GM21529 (cell line): ENCODE results near the gene HERC2.
"Not testable (repeated sequence)": the region's sequence is repeated elsewhere in the genome, so short reads cannot be mapped to it uniquely, and the experiment has no call there.

Source experiments
- ATAC-seq: cut with Tn5 transposase; IDR thresholded peaks from one replicate; pipeline ENCODE4 v1.9.1; 2021; ENCODE audit not compliant: unreplicated experiment

Gene HERC2, protein sequence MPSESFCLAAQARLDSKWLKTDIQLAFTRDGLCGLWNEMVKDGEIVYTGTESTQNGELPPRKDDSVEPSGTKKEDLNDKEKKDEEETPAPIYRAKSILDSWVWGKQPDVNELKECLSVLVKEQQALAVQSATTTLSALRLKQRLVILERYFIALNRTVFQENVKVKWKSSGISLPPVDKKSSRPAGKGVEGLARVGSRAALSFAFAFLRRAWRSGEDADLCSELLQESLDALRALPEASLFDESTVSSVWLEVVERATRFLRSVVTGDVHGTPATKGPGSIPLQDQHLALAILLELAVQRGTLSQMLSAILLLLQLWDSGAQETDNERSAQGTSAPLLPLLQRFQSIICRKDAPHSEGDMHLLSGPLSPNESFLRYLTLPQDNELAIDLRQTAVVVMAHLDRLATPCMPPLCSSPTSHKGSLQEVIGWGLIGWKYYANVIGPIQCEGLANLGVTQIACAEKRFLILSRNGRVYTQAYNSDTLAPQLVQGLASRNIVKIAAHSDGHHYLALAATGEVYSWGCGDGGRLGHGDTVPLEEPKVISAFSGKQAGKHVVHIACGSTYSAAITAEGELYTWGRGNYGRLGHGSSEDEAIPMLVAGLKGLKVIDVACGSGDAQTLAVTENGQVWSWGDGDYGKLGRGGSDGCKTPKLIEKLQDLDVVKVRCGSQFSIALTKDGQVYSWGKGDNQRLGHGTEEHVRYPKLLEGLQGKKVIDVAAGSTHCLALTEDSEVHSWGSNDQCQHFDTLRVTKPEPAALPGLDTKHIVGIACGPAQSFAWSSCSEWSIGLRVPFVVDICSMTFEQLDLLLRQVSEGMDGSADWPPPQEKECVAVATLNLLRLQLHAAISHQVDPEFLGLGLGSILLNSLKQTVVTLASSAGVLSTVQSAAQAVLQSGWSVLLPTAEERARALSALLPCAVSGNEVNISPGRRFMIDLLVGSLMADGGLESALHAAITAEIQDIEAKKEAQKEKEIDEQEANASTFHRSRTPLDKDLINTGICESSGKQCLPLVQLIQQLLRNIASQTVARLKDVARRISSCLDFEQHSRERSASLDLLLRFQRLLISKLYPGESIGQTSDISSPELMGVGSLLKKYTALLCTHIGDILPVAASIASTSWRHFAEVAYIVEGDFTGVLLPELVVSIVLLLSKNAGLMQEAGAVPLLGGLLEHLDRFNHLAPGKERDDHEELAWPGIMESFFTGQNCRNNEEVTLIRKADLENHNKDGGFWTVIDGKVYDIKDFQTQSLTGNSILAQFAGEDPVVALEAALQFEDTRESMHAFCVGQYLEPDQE (N-terminal part only)

DNA sequence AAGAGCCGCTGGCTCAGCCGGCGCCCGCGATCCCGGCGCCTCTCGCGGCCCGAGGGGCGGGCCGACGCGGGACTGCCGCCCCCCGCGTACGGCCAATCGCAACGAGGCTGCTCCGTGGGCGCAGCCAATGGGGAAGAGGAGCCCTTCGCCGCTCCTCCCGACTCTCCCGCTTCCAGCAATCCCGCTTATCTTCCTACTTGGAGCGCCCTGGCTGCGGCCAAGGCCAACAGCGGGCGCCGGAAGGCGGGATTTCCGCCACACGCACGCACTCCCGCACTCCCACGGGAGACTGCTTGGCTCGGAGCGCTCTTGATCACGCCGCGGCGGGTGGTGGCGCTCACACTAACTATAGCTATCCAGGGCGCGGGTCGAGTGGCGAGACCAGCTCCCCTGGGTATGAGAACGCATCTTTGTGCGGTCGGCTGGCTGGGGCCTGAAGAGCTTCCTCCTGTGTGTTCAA lies at the start of gene HERC2:
Gene HERC2 (minus strand): TSS at position 51 of the 460 bp plus-strand sequence. CDS start 746 bp downstream, outside the sequence.
- not testable (repeated sequence) for ATAC-seq

DNA sequence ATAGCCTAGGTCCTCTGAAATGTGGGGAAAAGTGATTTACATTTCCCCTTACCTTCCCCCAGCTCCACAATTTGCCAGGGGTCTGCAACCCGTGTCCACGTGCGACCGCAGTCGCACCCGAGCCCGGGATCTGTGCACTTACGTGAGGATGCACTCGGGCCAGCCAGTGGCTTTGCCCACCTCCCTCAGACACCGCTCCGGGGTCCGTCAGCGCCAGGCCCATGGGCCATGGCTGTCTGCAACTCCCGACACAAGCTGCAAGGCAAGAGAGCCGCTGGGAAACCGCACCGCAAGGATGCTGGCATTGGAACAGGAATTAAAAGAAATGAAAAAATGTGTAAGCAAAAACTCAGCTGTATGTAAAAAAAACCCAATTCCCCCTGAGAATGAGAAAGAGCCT lies 43.5 kb upstream of the HERC2 start:
- ATAC-seq: not testable (repeated sequence)

DNA sequence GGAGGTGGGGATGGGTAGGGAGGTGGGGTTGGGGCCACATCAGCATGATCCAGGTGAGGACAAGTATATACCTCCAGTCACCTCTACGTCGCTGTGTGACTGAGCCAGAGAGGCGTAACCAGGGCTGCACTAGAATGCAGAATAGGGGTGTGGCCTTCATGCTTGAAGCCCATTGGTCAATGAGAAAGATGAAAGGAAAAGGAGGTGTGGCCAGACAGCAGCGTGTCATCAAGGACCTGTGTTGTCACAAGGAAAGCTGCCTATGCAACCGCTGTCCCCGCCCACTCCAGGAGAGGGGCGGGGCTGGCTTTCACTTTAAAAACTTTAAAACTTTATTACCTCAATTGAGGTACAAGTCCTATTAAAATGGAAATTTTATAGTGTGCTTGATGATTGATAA lies 36.0 kb upstream of the HERC2 start, which contains the start of gene GOLGA6L24:
Gene GOLGA6L24 (minus strand): TSS at position 101 of the 400 bp plus-strand sequence. CDS start 61 bp downstream, at position 40.
- not testable (repeated sequence) for ATAC-seq

DNA sequence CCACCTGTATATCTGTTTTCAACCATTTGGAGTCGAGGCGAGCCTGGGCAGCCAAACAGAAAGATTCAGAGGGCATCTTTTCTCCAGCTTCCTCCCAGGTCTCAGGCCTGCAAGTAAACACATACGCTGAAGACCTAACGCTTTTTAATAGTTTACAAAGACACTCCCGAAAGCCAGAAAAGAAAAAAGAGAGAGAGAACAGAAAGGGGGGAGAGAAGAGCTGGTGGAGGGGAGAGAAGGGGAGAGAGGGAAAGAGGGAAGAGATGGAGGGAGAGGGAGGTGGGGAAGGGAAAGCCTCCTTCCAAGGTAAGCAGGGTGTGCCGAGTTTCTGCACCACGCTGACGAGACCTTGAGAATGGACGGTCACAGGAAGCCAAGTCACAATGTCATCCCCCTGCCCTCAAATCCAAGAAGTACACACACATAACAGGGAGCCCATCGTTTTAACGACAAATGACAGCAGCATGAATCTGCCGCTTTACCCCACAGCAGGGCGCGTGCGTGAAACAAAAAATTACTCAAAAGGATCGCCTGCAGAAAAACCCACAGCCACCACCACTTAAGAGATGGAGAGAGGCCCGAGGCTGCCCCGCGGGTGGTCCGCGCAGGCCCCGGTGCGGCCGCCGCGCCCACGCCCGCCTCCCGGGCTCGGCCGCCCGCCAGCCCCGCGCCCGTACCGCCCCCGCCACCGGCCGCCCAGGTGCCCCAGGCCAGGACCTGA lies 461 bp downstream of the HERC2 start:
- not testable (repeated sequence) for ATAC-seq

DNA sequence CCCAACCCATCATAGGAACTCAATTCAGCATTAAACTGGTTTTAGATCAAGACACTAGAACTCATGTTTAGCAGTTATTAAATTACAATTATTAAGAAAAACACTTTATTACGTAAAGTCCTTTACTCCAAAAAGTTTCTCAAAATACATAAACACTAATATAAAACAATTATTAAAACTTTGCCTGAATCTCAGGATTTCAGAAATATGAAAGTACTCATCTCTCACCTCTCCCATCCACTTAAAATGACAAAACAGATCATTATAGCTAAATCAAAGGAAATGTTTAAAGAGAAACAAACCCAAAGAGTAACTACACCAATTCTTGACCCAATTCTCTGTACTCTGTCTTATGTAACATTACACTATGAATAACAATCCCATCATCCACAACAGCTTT lies 2.3 kb downstream of the HERC2 start:
- ATAC-seq: not testable (repeated sequence)

DNA sequence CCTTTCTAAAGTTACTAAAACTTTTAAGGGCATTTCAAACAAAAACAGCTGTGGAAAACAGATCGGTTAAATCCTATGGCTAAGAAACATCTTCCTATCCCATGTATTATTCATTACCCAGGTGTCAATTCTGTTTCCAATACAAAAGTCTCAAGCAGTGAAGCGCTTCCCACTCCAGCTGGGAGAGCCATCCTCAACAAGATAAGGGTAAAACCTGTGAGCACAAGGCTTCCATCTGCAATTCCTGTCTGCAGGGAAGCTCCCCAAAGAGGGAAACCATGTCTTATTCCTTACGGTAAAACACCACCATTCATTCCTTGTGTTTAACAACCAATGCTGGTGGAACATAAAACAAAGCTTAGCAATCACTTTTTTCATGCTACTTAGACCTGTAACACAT lies 3.2 kb downstream of the HERC2 start:
- ATAC-seq: not testable (repeated sequence)

DNA sequence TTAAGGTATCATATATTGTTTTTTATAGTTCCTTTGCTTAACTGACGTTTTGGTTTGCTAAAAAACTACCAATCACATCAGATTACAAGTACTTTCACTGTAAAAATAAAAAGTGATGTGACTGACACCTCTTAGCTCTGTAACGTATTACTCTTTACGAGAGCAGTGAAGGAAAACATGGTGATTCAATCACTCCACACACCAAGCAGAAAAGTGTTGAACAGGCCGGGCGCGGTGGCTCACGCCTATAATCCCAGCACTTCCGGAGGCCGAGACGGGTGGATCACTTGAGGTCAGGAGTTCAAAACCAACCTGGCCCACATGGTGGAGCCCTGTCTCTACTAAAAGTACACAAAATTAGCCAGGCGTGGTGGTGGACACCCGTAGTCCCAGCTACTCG lies 3.9 kb downstream of the HERC2 start:
- ATAC-seq: not testable (repeated sequence)

DNA sequence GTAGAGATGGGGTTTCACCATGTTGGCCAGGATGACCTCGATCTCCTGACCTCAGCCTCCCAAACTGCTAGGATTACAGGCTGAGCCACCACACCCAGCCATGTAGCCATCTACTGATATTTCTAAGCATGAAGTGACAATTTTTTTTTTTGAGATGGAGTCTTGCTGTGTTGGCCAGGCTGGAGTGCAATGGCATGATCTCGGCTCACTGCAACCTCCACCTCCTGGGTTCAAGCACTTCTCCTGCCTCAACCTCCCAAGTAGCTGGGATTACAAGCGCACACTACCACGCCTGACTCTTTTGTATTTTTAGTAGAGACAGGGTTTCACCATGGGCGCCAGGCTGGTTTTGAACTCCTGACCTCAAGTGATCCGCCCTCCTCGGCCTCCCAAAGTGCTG lies 5.0 kb downstream of the HERC2 start:
- not testable (repeated sequence) for ATAC-seq

DNA sequence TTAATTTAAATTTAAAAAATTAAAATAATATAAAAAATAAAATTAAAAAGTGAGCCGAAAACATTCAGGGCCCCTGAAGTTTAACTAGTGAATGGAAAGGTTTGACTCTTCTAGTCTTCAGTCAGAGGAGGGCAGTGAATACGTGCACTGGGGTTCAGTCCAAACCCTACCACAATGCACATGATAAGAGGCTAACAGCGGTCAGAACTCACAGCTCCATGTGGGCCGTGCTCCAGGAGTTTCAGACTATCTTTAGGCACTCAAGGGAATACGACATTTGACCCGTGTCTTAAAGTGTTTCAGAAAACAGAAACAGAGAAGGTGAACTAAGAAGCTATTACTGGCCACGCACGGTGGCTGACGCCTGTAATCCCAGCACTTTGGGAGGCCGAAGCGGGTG lies 11.5 kb downstream of the HERC2 start:
- not testable (repeated sequence) for ATAC-seq

DNA sequence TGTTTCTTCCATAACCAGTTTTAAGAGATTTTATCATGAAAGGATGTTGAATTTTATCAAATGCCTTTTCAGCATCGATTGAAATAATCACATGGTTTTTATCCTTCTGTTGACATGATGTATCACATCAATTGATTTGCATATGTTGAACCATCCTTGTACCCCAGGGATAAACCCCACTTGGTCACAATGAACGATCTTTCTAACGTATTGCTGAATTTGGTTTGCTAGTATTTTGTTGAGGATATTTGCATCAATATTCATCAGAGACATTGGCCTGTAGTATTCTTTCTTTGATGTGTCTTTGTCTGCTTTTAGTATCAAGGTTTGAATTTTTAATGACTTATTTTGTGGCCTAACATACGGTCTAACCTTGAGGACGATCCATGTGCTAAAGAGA lies 13.3 kb downstream of the HERC2 start:
- ATAC-seq: not testable (repeated sequence)

DNA sequence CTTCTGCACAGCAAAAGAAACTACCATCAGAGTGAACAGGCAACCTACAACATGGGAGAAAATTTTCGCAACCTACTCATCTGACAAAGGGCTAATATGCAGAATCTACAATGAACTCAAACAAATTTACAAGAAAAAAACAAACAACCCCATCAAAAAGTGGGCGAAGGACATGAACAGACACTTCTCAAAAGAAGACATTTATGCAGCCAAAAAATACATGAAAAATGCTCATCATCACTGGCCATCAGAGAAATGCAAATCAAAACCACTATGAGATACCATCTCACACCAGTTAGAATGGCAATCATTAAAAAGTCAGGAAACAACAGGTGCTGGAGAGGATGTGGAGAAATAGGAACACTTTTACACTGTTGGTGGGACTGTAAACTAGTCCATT lies 16.3 kb downstream of the HERC2 start:
- not testable (repeated sequence) for ATAC-seq

DNA sequence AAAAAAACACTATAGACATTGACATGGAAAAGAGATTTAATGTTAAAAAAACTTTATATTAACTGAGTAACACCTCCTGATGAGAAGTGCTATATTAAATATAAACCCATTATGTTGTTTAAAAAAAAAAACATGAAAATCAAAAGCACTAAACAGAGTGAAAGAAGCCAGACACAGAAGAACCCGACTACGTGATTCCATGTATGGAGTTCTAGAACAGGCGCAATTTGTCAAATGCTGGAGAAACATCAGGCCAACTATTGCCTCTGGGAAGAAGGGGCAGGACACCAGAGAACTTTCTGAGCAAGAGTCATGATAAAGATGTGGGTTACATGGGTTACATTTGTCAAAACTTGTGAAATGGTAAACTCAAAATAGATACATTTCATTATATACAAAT lies 24.5 kb downstream of the HERC2 start:
- not testable (repeated sequence) for ATAC-seq

DNA sequence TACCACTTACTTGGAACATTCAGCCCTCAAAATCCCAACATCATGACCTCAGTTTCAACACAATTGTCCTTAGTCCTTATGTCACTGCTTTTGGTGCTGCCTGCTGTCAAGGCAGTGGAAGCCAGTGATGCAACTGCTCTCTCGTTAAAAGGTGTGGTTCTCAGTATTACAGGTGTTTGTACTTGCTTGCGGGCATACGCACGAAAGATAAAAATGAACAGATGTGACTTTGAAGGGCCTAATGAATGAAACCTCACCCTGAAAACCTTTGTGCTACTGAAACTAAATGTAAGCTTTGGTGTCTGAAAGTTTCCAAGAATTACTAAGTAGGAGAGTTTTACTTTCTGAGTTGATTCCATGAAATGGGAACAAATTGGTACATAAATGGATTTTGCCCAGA lies 25.2 kb downstream of the HERC2 start:
- not testable (repeated sequence) for ATAC-seq

DNA sequence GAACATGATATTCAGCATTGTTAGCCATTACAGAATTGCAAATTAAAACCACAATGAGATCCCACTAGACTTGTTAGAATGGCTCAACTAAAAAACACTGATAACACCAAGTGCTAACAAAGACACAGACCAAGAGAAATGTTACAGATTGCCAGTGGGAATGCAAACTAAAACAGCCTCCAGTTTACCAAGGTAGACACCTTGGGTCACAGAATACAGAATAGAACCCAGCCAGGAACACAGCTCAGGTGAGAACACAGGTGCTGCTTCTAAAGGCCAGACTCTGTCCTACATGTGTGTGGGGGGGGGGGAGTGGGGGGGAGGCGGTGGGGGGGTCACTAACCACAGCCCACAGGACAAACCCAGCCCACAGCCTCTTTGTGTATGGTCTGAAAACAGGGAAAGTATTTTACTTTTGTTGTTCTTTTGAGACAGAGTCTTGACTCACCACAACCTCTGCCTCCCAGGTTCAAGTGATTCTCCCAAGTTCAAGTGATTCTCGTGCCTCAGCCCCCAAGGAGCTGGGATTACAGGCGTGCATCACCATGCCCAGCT lies 26.9 kb downstream of the HERC2 start:
- not testable (repeated sequence) for ATAC-seq

DNA sequence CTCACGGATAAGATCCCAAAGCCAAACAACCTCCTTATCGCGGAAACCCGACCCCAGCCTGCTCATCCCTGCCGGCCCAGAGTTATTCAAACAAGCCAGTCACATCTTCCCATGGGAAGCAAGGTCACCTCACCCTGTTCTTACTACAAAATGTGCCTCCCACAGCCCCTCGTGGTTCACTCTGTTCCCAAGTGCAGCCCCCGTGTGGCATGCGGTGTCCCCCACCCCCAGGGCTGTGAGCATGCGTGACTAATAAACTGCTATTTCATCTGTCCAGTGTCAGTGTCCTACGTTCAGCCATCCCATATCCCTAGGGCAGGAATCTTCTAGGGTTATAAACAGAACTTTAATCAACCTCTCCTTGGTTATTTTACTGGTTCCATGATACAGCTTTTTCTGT lies 27.4 kb downstream of the HERC2 start:
- ATAC-seq: not testable (repeated sequence)

DNA sequence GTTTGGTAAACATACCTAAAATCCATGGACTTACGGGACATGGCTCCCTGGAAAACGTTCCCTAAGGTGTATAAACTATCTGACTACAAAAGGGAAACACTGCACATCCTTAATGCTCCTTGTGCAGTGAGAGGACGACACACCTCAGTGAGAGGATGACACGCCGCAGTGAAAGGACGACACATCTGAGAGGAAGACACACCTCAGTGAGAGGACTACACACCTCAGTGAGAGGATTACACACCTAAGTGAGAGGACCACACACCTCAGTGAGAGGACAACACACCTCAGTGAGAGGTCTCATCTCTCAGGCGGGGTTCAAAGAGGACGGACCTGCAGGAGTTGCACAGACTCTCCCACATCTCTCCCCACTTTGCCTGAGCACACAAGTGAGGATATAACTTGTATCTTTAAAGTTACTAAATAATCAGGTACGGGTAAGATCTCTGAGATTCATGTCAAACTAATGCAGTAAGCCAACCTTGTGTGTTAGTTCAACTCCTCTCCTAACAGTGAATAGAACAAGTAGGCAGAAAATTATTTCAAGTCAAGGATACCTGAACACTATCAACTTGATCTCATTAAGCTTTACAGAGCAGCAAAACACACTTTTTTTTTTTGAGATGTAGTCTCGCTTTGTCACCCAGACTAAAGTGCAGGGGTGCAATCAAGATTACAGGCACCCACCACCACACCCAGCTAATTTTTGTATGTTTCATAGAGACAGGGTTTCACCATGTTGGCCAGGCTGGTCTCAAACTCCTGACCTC lies 32.1 kb downstream of the HERC2 start:
- ATAC-seq: peak; percentile 4

DNA sequence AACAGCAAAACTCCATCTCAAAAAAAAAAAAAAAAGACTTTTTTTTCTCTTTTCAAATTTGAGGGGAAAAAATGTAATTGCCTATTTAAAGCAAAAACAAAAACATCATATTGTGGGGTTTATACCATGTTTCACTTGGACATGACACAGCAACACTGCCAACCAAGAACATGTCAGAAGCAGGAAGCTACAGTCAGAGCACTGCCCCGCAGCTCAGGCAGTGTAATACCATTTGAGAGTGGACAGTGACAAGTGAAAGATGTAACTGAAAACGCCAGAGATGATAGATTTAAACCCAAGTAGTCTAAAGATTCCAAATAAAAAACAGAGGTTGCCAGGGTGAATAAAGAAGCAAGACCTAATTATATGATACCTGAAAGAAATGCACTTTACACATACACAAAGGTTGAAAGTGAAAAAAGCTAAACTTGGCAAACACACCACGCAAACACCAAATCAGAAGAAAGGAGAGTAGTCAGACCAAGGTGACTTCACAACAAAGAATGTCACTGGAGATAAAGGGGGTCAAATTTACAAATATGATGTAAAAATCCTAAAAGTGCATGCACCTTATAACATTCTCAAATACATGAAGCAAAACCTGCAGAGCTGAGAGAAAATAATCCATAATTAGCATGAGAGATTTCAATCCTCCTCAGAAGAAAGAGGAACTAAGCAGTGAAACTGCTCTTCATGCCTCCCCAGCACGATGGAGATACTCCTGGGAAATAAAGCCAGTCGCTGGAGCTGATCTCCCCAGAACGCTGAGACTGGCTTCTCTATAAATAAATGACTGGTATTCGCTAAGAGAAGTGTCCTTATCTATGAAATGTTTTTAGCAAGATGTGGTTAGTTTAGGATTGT lies 32.9 kb downstream of the HERC2 start:
- peak; percentile 83 for ATAC-seq

DNA sequence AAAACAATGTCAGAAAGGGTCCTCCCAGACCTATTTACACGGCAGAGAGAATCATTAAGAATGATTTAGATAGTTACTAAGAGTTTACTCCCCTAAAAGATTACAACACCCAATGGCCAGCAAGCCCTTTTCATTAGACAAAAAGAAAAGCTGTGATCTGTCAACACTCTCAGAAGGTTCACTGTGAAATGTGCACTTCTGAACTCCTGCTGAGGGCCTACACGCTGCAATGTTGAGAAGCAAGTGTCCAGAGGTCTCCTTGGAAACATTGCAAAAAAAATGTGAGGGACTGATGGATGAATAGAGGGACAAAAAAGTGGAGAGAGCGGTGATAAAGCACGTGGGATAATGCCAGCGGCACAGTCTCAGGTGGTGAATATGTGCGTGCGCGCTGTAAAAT lies 35.3 kb downstream of the HERC2 start:
- ATAC-seq: not testable (repeated sequence)
